Thyroid gland (tissue), 4 donors: ENCODE data around the gene TALDO1. TPM values are rescaled to one million over a fixed set of nuclear protein-coding genes. Genes with fewer than 3 reads are reported as not detected.

Source experiments
- DNase-seq, 2 donors: peaks; one replicate each; pipeline ENCODE4 v3.0.0-alpha.2; 2019
- H3K27ac ChIP-seq, 3 donors: fragments of 200-600 bp; sonication (generic); 1 replicate in 2 of 3; 2 replicates in 1 of 3; pipeline ENCODE4 v1.5.1; 2016 to 2019; ENCODE audit warnings: mild to moderate bottlenecking in 1 of 3, moderate library complexity in 1 of 3
- H3K27me3 ChIP-seq: fragments of 200-600 bp; sonication (generic); one replicate; pipeline ENCODE4 v1.5.1; 2019
- H3K36me3 ChIP-seq, 2 donors: fragments of 200-600 bp; sonication (generic); one replicate each; pipeline ENCODE4 v1.5.1; 2016 to 2019
- H3K4me1 ChIP-seq, 2 donors: fragments of 200-600 bp; sonication (generic); one replicate each; pipeline ENCODE4 v1.5.1; 2017 to 2019
- H3K4me3 ChIP-seq, 3 donors: fragments of 200-600 bp; sonication (generic); replicated peaks in 1 of 3; 1 replicate in 2 of 3; 2 replicates in 1 of 3; pipeline ENCODE4 v1.5.1; 2016; ENCODE audit warnings: mild to moderate bottlenecking in 1 of 3
- H3K9me3 ChIP-seq: fragments of 200-600 bp; sonication (generic); one replicate; pipeline ENCODE4 v1.5.1; 2017
- CTCF ChIP-seq, 6 experiments: fragments of 200-600 bp in 3 of 6; fragments of 450-650 bp in 3 of 6; sonication (generic) in 3 of 6; IDR thresholded peaks; one replicate each; pipeline ENCODE4 v1.5.1; 2016 to 2019; ENCODE audit warnings: antibody characterized with exemption in 6 of 6, mild to moderate bottlenecking in 2 of 6, inconsistent platforms in 1 of 6, moderate library complexity in 1 of 6
- POLR2A ChIP-seq, 2 donors: fragments of 450-650 bp; IDR thresholded peaks; one replicate each; pipeline ENCODE4 v1.6.1; 2017; ENCODE audit warnings: antibody characterized with exemption in 2 of 2, mild to moderate bottlenecking in 2 of 2, moderate library complexity in 1 of 2
- WGBS, 2 donors: methylation state at CpG; one replicate each; pipeline ENCODE4 v1.1.5; 2017; 5-methylcytosine and 5-hydroxymethylcytosine counted together
- intact Hi-C: fragments of 100-400 bp; cut with DNase I; formaldehyde crosslinking; loops from one replicate; pipeline ENCODE4 v1.15.1; 2023
- total RNA-seq, 4 donors: library from RNA; depleted of rRNA; stranded (reverse); fragments of >200 nt; gene quantifications; one replicate each; pipeline ENCODE4 v1.2.3, GENCODE V29; 2016

TALDO1 gene
- total RNA-seq, 4 donors from 2014 or later = 300 to 965 (median 558) TPM

GRCh38 chr11:704228-704674 lies 43.0 kb upstream of the TALDO1 start:
- peak in 1 of 2 donors; percentile 6 for DNase-seq
- Histone ChIP-seq H3K27me3 (no peaks in the 10 kb centered on the region), H3K4me3 (no peak overlapping the region), H3K27ac (peak overlapping the region in 2 of 3 donors; percentile 12 to 91), H3K9me3 (no peaks in the 10 kb centered on the region), H3K4me1 (peaks cover 28 to 75% of the 10 kb centered on the region in 2 donors), H3K36me3 (peaks cover 0 to 3% of the 10 kb centered on the region in 2 donors)
- intact Hi-C loops = no loop called here
- TF ChIP-seq CTCF (IDR thresholded peaks at IDR 0.05) (no peak), POLR2A (IDR thresholded peaks at IDR 0.05) (no peak)
- 96 to 97% methylated on average over 8 to 10 of the region's 18 CpGs for WGBS, 2 donors

- peaks cover 0 to 3% of the 10 kb centered on the region in 2 donors for H3K36me3 ChIP-seq
- H3K4me1 ChIP-seq = peaks cover 32 to 76% of the 10 kb centered on the region in 2 donors
- WGBS, 2 donors = 70 to 80% methylated on average over 11 to 15 of the region's 27 CpGs
- H3K27ac ChIP-seq = peak overlapping the region; percentile 64 to 97 (median 91)
- intact Hi-C loops = no loop called here
- TF ChIP-seq POLR2A (IDR thresholded peaks at IDR 0.05) = no peak
- TF ChIP-seq CTCF (IDR thresholded peaks at IDR 0.05) = no peak
- DNase-seq = peak; percentile 31 to 35
- no peaks in the 10 kb centered on the region for H3K9me3 ChIP-seq
- peak overlapping the region in 1 of 3 donors; percentile 56 for H3K4me3 ChIP-seq
- H3K27me3 ChIP-seq = no peaks in the 10 kb centered on the region
These were observed 42.3 kb upstream of the TALDO1 start for GRCh38 chr11:704781-705645.

- peaks cover 32 to 78% of the 10 kb centered on the region in 2 donors for H3K4me1 ChIP-seq
These were observed 41.4 kb upstream of the TALDO1 start, which contains the start of gene EPS8L2 for GRCh38 chr11:705646-706438. Gene EPS8L2, plus strand, starts transcription at chr11:706231. Its CDS starts 3,177 bp downstream, at chr11:709408.

GRCh38 chr11:706439-706956 lies 40.8 kb upstream of the TALDO1 start:
- Histone ChIP-seq H3K36me3 (peaks cover 0 to 3% of the 10 kb centered on the region in 2 donors), H3K9me3 (no peaks in the 10 kb centered on the region), H3K27ac (peak overlapping the region; percentile 91 to 99 (median 97)), H3K27me3 (no peaks in the 10 kb centered on the region), H3K4me1 (peaks cover 32 to 75% of the 10 kb centered on the region in 2 donors), H3K4me3 (peak overlapping the region; percentile 20 to 56 (median 39))
- DNase-seq = peak; percentile 53 to 60
- 0% methylated on average over 10 of the region's 22 CpGs; no CpG with 5 or more reads in 1 of the 2 donors for WGBS, 2 donors
- TF ChIP-seq CTCF (IDR thresholded peaks at IDR 0.05) (peak in 1 of 6 experiments; percentile 27), POLR2A (IDR thresholded peaks at IDR 0.05) (peak in 1 of 2 donors; percentile 5)
- intact Hi-C loops = no loop called here

More at GRCh38 chr11:705646-706438, 41.4 kb upstream of the TALDO1 start, which contains the start of gene EPS8L2:
- peak within 1 kb of the TSS; percentile 91 to 99 (median 97) for H3K27ac ChIP-seq
- TF ChIP-seq POLR2A (IDR thresholded peaks at IDR 0.05) (peak; percentile 47 to 64), CTCF (IDR thresholded peaks at IDR 0.05) (no peak)
- peaks cover 0 to 3% of the 10 kb centered on the region in 2 donors for H3K36me3 ChIP-seq
- H3K4me3 ChIP-seq = peak within 1 kb of the TSS; percentile 20 to 56 (median 39)
- no peaks in the 10 kb centered on the region for H3K9me3 ChIP-seq
- intact Hi-C loops = no loop called here
- peak; percentile 73 to 80 for DNase-seq
- 43 to 100% methylated on average over 1 to 8 of the region's 90 CpGs for WGBS, 2 donors
- no peaks in the 10 kb centered on the region for H3K27me3 ChIP-seq
